ENCODE measurements around the gene NTRK3. TPM values are rescaled to one million over a fixed set of nuclear protein-coding genes. Genes with fewer than 3 reads are reported as not detected.

NTRK3 gene
- total and polyA plus RNA-seq, 2 of the 8 experiments (the other 6 are each of a cell fraction or from before 2014, with no cell fraction given): 4.5 to 6.8 TPM

DNA sequence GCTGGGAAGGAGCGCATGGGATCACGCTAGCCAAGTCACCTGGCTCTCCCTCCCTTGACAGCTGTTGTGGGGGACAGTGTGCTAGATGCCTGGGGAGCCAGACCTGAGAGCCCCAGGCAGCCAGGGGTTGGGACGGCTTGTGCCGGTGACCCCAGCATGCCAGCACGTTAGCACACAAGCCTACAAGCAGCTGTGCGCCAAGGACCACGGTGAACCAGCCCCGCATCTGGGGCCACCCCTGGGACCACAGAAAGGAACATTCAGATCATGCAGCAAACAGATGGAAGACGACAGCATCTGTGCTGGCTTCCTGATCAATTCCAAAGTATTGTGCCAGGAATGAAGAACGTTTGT is 64.8 kb downstream of the NTRK3 start:
- Histone ChIP-seq H3K36me3 (ENCODE audit: control insufficient read depth in 2 of 4, insufficient read depth in 4 of 4, low read length in 3 of 4) (no peaks in the 10 kb centered on the region), H3K4me3 (ENCODE audit: extremely low read depth in 1 of 4, insufficient read depth in 2 of 4, low read depth in 3 of 4, low read length in 4 of 4) (no peak overlapping the region), H2BK120ac (replicated peaks; ENCODE audit: low read depth, low read length) (no peak overlapping the region), H3K4ac (replicated peaks; ENCODE audit: insufficient read length, low read depth, low read length) (no peak overlapping the region), H3K9me3 (ENCODE audit: insufficient read depth in 2 of 2, low read depth in 1 of 2, low read length in 1 of 2) (no peaks in the 10 kb centered on the region), H2BK12ac (ENCODE audit: low read depth, low read length) (no peak overlapping the region), H3K14ac (ENCODE audit: insufficient read length) (no peak overlapping the region), H3K23ac (ENCODE audit: insufficient read length) (no peak overlapping the region), H3K18ac (ENCODE audit: extremely low read depth, low read length) (no peak overlapping the region), H3K9ac (replicated peaks in 1 of 4; ENCODE audit: extremely low read depth in 1 of 4, low read depth in 3 of 4, low read length in 3 of 4) (no peak overlapping the region), H3K27ac (ENCODE audit: low read depth, low read length) (no peak overlapping the region), H3K23me2 (ENCODE audit: low read depth, low read length) (no peaks in the 10 kb centered on the region), H3K79me1 (ENCODE audit: low read depth, low read length) (no peaks in the 10 kb centered on the region), H3K4me1 (replicated peaks in 1 of 4; ENCODE audit: control insufficient read depth in 3 of 4, insufficient read depth in 4 of 4, low read length in 3 of 4) (peaks cover 0 to 3% (median 1%) of the 10 kb centered on the region in 4 experiments; a peak in 2 of 7 replicates), H2AFZ (ENCODE audit: low read length) (no peak overlapping the region), H4K8ac (ENCODE audit: extremely low read depth, insufficient read depth, low read length) (peak overlapping the region; percentile 9; the same call in 1 of the 2 replicates), H3K79me2 (ENCODE audit: control insufficient read depth in 1 of 2, insufficient read depth in 2 of 2, low read length in 2 of 2) (no peaks in the 10 kb centered on the region), H4K5ac (ENCODE audit: insufficient read length, low read depth, low read length) (no peak overlapping the region), H3K4me2 (ENCODE audit: insufficient read depth in 1 of 2, low read depth in 2 of 2, low read length in 2 of 2) (no peak overlapping the region), H3K27me3 (replicated peaks in 1 of 4; ENCODE audit: control insufficient read depth in 3 of 4, extremely low read depth in 1 of 4, insufficient read depth in 3 of 4, low read length in 3 of 4) (no peaks in the 10 kb centered on the region), H2BK5ac (ENCODE audit: low read depth, low read length) (no peak overlapping the region), H4K91ac (replicated peaks; ENCODE audit: insufficient read length, low read length) (no peak overlapping the region), H2BK20ac (ENCODE audit: low read length) (no peak overlapping the region), H2BK15ac (ENCODE audit: low read length) (no peak overlapping the region), H2AK5ac (ENCODE audit: low read depth, low read length) (no peak overlapping the region), H3K56ac (replicated peaks; ENCODE audit: insufficient read length, low read depth, low read length) (no peak overlapping the region), H4K20me1 (replicated peaks in 1 of 2; ENCODE audit: control insufficient read depth in 1 of 2, insufficient read depth in 2 of 2, low read length in 2 of 2) (no peaks in the 10 kb centered on the region)
- POLR2A ChIA-PET (ENCODE audit: partially characterized antibody): no interaction called here
- CTCF ChIA-PET (ENCODE audit: partially characterized antibody): interaction anchor here (0.8 to 3.3 kb wide), 8 partner anchors 8 to 79 kb away, joined by 3 to 15 read pairs (median 4); no protein-coding TSS in a partner anchor
- FAIRE-seq: no peak
- TF ChIP-seq TAF1 (IDR thresholded peaks at IDR 0.05; ENCODE audit: low read depth, low read length): no peak
- no peak for TF ChIP-seq GABPA (IDR thresholded peaks at IDR 0.05; ENCODE audit: borderline replicate concordance, insufficient read depth, low read length)
- no peak for TF ChIP-seq E2F6 (IDR thresholded peaks at IDR 0.05)
- TF ChIP-seq SIX5 (IDR thresholded peaks at IDR 0.05; ENCODE audit: low read depth, low read length): no peak
- no peak for TF ChIP-seq ZNF274 (IDR thresholded peaks at IDR 0.05; ENCODE audit: borderline replicate concordance, extremely low read depth, low read length)
- no peak for TF ChIP-seq SIRT6 (IDR thresholded peaks at IDR 0.05; ENCODE audit: low read length)
- TF ChIP-seq SAP30 (IDR thresholded peaks at IDR 0.05; ENCODE audit: insufficient read depth, insufficient replicate concordance, low read length): no peak
- TF ChIP-seq SRF (IDR thresholded peaks at IDR 0.05; ENCODE audit: low read depth, low read length): no peak
- TF ChIP-seq TCF12 (IDR thresholded peaks at IDR 0.05; ENCODE audit: low read depth, low read length): no peak
- no peak for TF ChIP-seq CEBPB (IDR thresholded peaks at IDR 0.05; ENCODE audit: low read depth, low read length)
- no peak for TF ChIP-seq ATF3 (IDR thresholded peaks at IDR 0.05; ENCODE audit: insufficient read depth, low read depth, low read length)
- TF ChIP-seq CHD1 (IDR thresholded peaks at IDR 0.05; ENCODE audit: low read depth, low read length): no peak
- TF ChIP-seq CBX8 (IDR thresholded peaks at IDR 0.05; ENCODE audit: borderline replicate concordance, low read depth, low read length): no peak
- no peak for TF ChIP-seq SP1 (IDR thresholded peaks at IDR 0.05; ENCODE audit: low read depth, low read length)
- no peak for DNase-seq (ENCODE audit: low read depth in 1 of 2, low spot score in 2 of 2)
- WGBS, 2 experiments (ENCODE audit: extremely low coverage in 1 of 2, insufficient coverage in 1 of 2, insufficient read length in 1 of 2, insufficient replicate concordance in 2 of 2, low coverage in 1 of 2, low lambda C conversion rate in 2 of 2, missing lambda C conversion rate in 1 of 2): 92% methylated on average over 8 of the region's 10 CpGs; no CpG with 5 or more reads in 1 of the 2 experiments
